HepG2 (cell line): ENCODE data around the gene ANKRD65. TPM values are rescaled to one million over a fixed set of nuclear protein-coding genes. Genes with fewer than 3 reads are reported as not detected.

Source experiments
- CCDC6 ChIP-seq: sonication (generic); formaldehyde crosslinking; IDR thresholded peaks from 2 replicates; pipeline ENCODE4 v1.8.1; 2022; ENCODE audit warnings: mild to moderate bottlenecking, missing genetic modification reagents, moderate library complexity
- CHCHD3 ChIP-seq: sonication (generic); formaldehyde crosslinking; IDR thresholded peaks from 2 replicates; pipeline ENCODE4 v1.8.0; 2022; ENCODE audit warnings: mild to moderate bottlenecking, missing genetic modification reagents, moderate library complexity
- ETV5 ChIP-seq: IDR thresholded peaks from 2 replicates; pipeline ENCODE4 v1.6.1; 2018; ENCODE audit warnings: missing biosample characterization, missing genetic modification reagents, inconsistent platforms, borderline replicate concordance
- HES4 ChIP-seq: sonication (generic); formaldehyde crosslinking; IDR thresholded peaks from 2 replicates; pipeline ENCODE4 v1.9.0; 2021; ENCODE audit warnings: mild to moderate bottlenecking, missing genetic modification reagents, borderline replicate concordance
- JARID2 ChIP-seq: sonication (generic); formaldehyde crosslinking; IDR thresholded peaks from 2 replicates; pipeline ENCODE4 v1.8.1; 2023; ENCODE audit warnings: missing genetic modification reagents, inconsistent platforms; ENCODE audit not compliant: insufficient replicate concordance
- KLF6 ChIP-seq: IDR thresholded peaks from 2 replicates; pipeline ENCODE4 v1.8.0; 2016; ENCODE audit warnings: missing biosample characterization, missing genetic modification reagents
- MAFF ChIP-seq: IDR thresholded peaks from 2 replicates; pipeline ENCODE4 v1.6.1; 2011; ENCODE audit warnings: low read depth, low read length, improper control_type of control experiment
- MTA3 ChIP-seq: sonication (generic); formaldehyde crosslinking; IDR thresholded peaks from 2 replicates; pipeline ENCODE4 v1.4.0; 2020; ENCODE audit warnings: missing genetic modification reagents
- SOX13 ChIP-seq, 3 experiments: fragments of 450-650 bp in 1 of 3; sonication (generic) in 1 of 3; formaldehyde crosslinking in 1 of 3; IDR thresholded peaks in 2 of 3; conservative IDR thresholded peaks in 1 of 3; 2 replicates each; pipeline versions ENCODE4 v1.5.0 to v1.6.1; 2016 to 2020; ENCODE audit warnings: antibody characterized with exemption in 1 of 3, mild to moderate bottlenecking in 1 of 3, missing compliant biosample characterization in 1 of 3, missing genetic modification reagents in 1 of 3, moderate library complexity in 1 of 3
- SP2 ChIP-seq: sonication (generic); formaldehyde crosslinking; IDR thresholded peaks from 2 replicates; pipeline ENCODE4 v1.5.1; 2020; ENCODE audit warnings: mild to moderate bottlenecking, missing genetic modification reagents
- ZNF160 ChIP-seq: sonication (generic); formaldehyde crosslinking; IDR thresholded peaks from 2 replicates; pipeline ENCODE4 v1.8.0; 2022; ENCODE audit warnings: mild to moderate bottlenecking, inconsistent platforms, missing genetic modification reagents
- ZNF225 ChIP-seq: sonication (generic); formaldehyde crosslinking; IDR thresholded peaks from 2 replicates; pipeline ENCODE4 v1.4.0; 2020; ENCODE audit warnings: mild to moderate bottlenecking, missing genetic modification reagents
- ZNF430 ChIP-seq: sonication (generic); formaldehyde crosslinking; IDR thresholded peaks from 2 replicates; pipeline ENCODE4 v1.9.0; 2021; ENCODE audit warnings: mild to moderate bottlenecking, missing genetic modification reagents
- ZNF614 ChIP-seq: IDR thresholded peaks from 2 replicates; pipeline ENCODE4 v1.6.1; 2018; ENCODE audit warnings: missing biosample characterization, missing genetic modification reagents, inconsistent platforms, borderline replicate concordance
- ZNF749 ChIP-seq: sonication (generic); formaldehyde crosslinking; IDR thresholded peaks from 2 replicates; pipeline ENCODE4 v1.8.0; 2022; ENCODE audit warnings: mild to moderate bottlenecking, missing genetic modification reagents, moderate library complexity, borderline replicate concordance
- ZNF761 ChIP-seq: sonication (generic); formaldehyde crosslinking; conservative IDR thresholded peaks from 2 replicates; pipeline ENCODE4 v1.4.0; 2020; ENCODE audit warnings: mild to moderate bottlenecking, missing genetic modification reagents
- polyA plus RNA-seq, 8 experiments: library from polyadenylated mRNA; depleted of rRNA in 3 of 8; stranded (reverse) in 7 of 8; unstranded in 1 of 8; fragments of >200 nt; fragmentation: Illumina TruSeq in 4 of 8; extraction: Trizol in 4 of 8; gene quantifications; 2 replicates each; pipeline versions ENCODE4 v1.2.1 to v1.2.3, GENCODE V29; 2011 to 2016; ENCODE audit warnings: low read depth in 4 of 8, missing spikeins in 1 of 8, mixed read lengths in 1 of 8; ENCODE audit not compliant: insufficient read depth in 1 of 8
- total RNA-seq, 5 experiments: library from RNA; depleted of rRNA; stranded (reverse); fragments of >200 nt; fragmentation: Illumina TruSeq; extraction: Trizol; gene quantifications; 2 replicates each; pipeline ENCODE4 v1.2.3, GENCODE V29; 2016; ENCODE audit warnings: low read depth in 1 of 5
- TF ChIP-seq, protein P1 (sequence below): sonication (generic); formaldehyde crosslinking; IDR thresholded peaks from 2 replicates; pipeline ENCODE4 v1.4.0; 2020; ENCODE audit warnings: low read depth, missing genetic modification reagents
- TF ChIP-seq, protein P2 (sequence below), 2 experiments: fragments of 450-650 bp in 1 of 2; sonication (generic) in 1 of 2; formaldehyde crosslinking; IDR thresholded peaks; 2 replicates each; pipeline versions ENCODE4 v1.5.0 to v1.8.0; 2020 to 2022; ENCODE audit warnings: mild to moderate bottlenecking in 1 of 2, missing genetic modification reagents in 1 of 2
- TF ChIP-seq, protein P3 (sequence below): sonication (generic); formaldehyde crosslinking; IDR thresholded peaks from 2 replicates; pipeline ENCODE4 v1.5.1; 2020; ENCODE audit warnings: missing genetic modification reagents, mild to moderate bottlenecking, borderline replicate concordance
- TF ChIP-seq, protein P4 (sequence below): sonication (generic); formaldehyde crosslinking; IDR thresholded peaks from 2 replicates; pipeline ENCODE4 v1.5.0; 2020; ENCODE audit warnings: missing genetic modification reagents, mild to moderate bottlenecking, borderline replicate concordance

ANKRD65 gene
- total and polyA plus RNA-seq, 2 of the 13 experiments (the other 11 are each of a cell fraction or from before 2014, with no cell fraction given): 12.1 to 30.1 TPM

GRCh38 chr1:1432951-1433803 is 12.1 kb upstream of the ANKRD65 start (continued):
- TF ChIP-seq, protein P1, sequence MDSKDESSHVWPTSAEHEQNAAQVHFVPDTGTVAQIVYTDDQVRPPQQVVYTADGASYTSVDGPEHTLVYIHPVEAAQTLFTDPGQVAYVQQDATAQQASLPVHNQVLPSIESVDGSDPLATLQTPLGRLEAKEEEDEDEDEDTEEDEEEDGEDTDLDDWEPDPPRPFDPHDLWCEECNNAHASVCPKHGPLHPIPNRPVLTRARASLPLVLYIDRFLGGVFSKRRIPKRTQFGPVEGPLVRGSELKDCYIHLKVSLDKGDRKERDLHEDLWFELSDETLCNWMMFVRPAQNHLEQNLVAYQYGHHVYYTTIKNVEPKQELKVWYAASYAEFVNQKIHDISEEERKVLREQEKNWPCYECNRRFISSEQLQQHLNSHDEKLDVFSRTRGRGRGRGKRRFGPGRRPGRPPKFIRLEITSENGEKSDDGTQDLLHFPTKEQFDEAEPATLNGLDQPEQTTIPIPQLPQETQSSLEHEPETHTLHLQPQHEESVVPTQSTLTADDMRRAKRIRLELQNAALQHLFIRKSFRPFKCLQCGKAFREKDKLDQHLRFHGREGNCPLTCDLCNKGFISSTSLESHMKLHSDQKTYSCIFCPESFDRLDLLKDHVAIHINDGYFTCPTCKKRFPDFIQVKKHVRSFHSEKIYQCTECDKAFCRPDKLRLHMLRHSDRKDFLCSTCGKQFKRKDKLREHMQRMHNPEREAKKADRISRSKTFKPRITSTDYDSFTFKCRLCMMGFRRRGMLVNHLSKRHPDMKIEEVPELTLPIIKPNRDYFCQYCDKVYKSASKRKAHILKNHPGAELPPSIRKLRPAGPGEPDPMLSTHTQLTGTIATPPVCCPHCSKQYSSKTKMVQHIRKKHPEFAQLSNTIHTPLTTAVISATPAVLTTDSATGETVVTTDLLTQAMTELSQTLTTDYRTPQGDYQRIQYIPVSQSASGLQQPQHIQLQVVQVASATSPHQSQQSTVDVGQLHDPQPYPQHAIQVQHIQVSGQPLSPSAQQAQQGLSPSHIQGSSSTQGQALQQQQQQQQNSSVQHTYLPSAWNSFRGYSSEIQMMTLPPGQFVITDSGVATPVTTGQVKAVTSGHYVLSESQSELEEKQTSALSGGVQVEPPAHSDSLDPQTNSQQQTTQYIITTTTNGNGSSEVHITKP: peak; percentile 55; the same call in 1 of the 2 replicates
- TF ChIP-seq, protein P2, sequence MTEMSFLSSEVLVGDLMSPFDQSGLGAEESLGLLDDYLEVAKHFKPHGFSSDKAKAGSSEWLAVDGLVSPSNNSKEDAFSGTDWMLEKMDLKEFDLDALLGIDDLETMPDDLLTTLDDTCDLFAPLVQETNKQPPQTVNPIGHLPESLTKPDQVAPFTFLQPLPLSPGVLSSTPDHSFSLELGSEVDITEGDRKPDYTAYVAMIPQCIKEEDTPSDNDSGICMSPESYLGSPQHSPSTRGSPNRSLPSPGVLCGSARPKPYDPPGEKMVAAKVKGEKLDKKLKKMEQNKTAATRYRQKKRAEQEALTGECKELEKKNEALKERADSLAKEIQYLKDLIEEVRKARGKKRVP (CRISPR knock-in tag; IDR thresholded peaks at IDR 0.05): no peak
- TF ChIP-seq ZNF614 (CRISPR knock-in tag) (peak; percentile 91), CHCHD3 (CRISPR knock-in tag) (no peak), ZNF225 (no peak; the same call in 1 of the 2 replicates), MAFF (no peak), ZNF761 (peak; percentile 73), HES4 (peak; percentile 77; the same call in 1 of the 2 replicates), ZNF430 (CRISPR knock-in tag) (no peak; the same call in 1 of the 2 replicates), ETV5 (CRISPR knock-in tag) (peak; percentile 89; the same call in 1 of the 2 replicates), ZNF749 (CRISPR knock-in tag) (peak; percentile 40; the same call in 1 of the 2 replicates), SOX13 (IDR thresholded peaks at IDR 0.05) (peak; percentile 77), SOX13 (CRISPR knock-in tag; conservative IDR thresholded peaks at IDR 0.05 in 1 of 2, IDR thresholded peaks at IDR 0.05 in 1 of 2) (peak in 1 of 2 experiments; percentile 87; a peak in 2 of 4 replicates), JARID2 (CRISPR knock-in tag) (no peak), ZNF160 (CRISPR knock-in tag) (no peak), SP2 (CRISPR knock-in tag) (0 out of 2 replicates have a peak, but pooled peaks have one; percentile 44), MTA3 (CRISPR knock-in tag) (no peak), CCDC6 (no peak; the same call in none of the 2 replicates), KLF6 (CRISPR knock-in tag) (peak; percentile 74; the same call in 1 of the 2 replicates)
- TF ChIP-seq, protein P3, sequence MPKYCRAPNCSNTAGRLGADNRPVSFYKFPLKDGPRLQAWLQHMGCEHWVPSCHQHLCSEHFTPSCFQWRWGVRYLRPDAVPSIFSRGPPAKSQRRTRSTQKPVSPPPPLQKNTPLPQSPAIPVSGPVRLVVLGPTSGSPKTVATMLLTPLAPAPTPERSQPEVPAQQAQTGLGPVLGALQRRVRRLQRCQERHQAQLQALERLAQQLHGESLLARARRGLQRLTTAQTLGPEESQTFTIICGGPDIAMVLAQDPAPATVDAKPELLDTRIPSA (CRISPR knock-in tag): peak; percentile 88; the same call in 1 of the 2 replicates
- TF ChIP-seq, protein P4, sequence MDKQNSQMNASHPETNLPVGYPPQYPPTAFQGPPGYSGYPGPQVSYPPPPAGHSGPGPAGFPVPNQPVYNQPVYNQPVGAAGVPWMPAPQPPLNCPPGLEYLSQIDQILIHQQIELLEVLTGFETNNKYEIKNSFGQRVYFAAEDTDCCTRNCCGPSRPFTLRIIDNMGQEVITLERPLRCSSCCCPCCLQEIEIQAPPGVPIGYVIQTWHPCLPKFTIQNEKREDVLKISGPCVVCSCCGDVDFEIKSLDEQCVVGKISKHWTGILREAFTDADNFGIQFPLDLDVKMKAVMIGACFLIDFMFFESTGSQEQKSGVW (CRISPR knock-in tag): 0 out of 2 replicates have a peak, but pooled peaks have one; percentile 72
